K562 (cell line): ENCODE data around the gene RNF112. TPM values are rescaled to one million over a fixed set of nuclear protein-coding genes. Genes with fewer than 3 reads are reported as not detected.

Experiments used
- ATF3 ChIP-seq, 2 experiments: fragments of 450-650 bp in 1 of 2; sonication (generic) in 1 of 2; formaldehyde crosslinking in 1 of 2; IDR thresholded peaks in 1 of 2; conservative IDR thresholded peaks in 1 of 2; 2 replicates each; pipeline versions ENCODE4 v1.6.1 to v1.8.1; 2016 to 2023; ENCODE audit warnings: mild to moderate bottlenecking in 2 of 2, moderate library complexity in 2 of 2, inconsistent platforms in 1 of 2, missing genetic modification reagents in 1 of 2
- BRF2 ChIP-seq: IDR thresholded peaks from 3 replicates; pipeline ENCODE4 v1.6.1; 2011; ENCODE audit warnings: borderline replicate concordance, mild to moderate bottlenecking; ENCODE audit not compliant: insufficient read length, insufficient read depth
- COPS2 ChIP-seq: fragments of 450-650 bp; conservative IDR thresholded peaks from 2 replicates; pipeline ENCODE4 v1.6.1; 2016; ENCODE audit warnings: mild to moderate bottlenecking, moderate library complexity
- CREB5 ChIP-seq: fragments of 250-450 bp; sonication (Bioruptor Pico); IDR thresholded peaks from 2 replicates; pipeline ENCODE4 v1.5.0; 2020; ENCODE audit warnings: mild to moderate bottlenecking
- CSDE1 ChIP-seq, 2 experiments: fragments of 450-650 bp; IDR thresholded peaks; 2 replicates each; pipeline ENCODE4 v1.6.1; 2016; ENCODE audit warnings: mild to moderate bottlenecking in 1 of 2
- CTBP1 ChIP-seq: fragments of 450-650 bp; IDR thresholded peaks from 2 replicates; pipeline ENCODE4 v1.6.1; 2016; ENCODE audit warnings: borderline replicate concordance
- FOSL1 ChIP-seq: fragments of 200-800 bp; sonication (Bioruptor generic); conservative IDR thresholded peaks from 2 replicates; pipeline ENCODE4 v1.6.1; 2016; ENCODE audit warnings: missing genetic modification characterization, missing compliant biosample characterization
- HNRNPL ChIP-seq: fragments of 200-400 bp; formaldehyde crosslinking; IDR thresholded peaks from 2 replicates; pipeline ENCODE4 v1.6.1; 2017; ENCODE audit warnings: low read depth, mild to moderate bottlenecking, low read length
- KAT7 ChIP-seq: sonication (generic); formaldehyde crosslinking; IDR thresholded peaks from 2 replicates; pipeline ENCODE4 v1.8.0; 2022; ENCODE audit warnings: missing genetic modification reagents, mild to moderate bottlenecking, borderline replicate concordance
- NR4A1 ChIP-seq, 2 experiments: fragments of 250-450 bp in 1 of 2; fragments of 450-650 bp in 1 of 2; sonication (Bioruptor Pico) in 1 of 2; IDR thresholded peaks; 2 replicates each; pipeline versions ENCODE4 v1.4.0 to v1.6.1; 2016 to 2020; ENCODE audit warnings: mild to moderate bottlenecking in 2 of 2, missing compliant biosample characterization in 1 of 2, missing genetic modification characterization in 1 of 2, moderate library complexity in 1 of 2
- PHTF2 ChIP-seq: fragments of 250-450 bp; sonication (Bioruptor Pico); IDR thresholded peaks from 2 replicates; pipeline ENCODE4 v1.5.0; 2021; ENCODE audit warnings: mild to moderate bottlenecking
- PKNOX1 ChIP-seq: fragments of 450-650 bp; IDR thresholded peaks from 2 replicates; pipeline ENCODE4 v1.6.1; 2016
- RAD51 ChIP-seq: fragments of 450-650 bp; IDR thresholded peaks from 2 replicates; pipeline ENCODE4 v1.7.1; 2016; ENCODE audit warnings: low read depth, mild to moderate bottlenecking, borderline replicate concordance
- RBM34 ChIP-seq: fragments of 200-400 bp; formaldehyde crosslinking; IDR thresholded peaks from 2 replicates; pipeline ENCODE4 v1.6.1; 2018; ENCODE audit warnings: low read length, borderline replicate concordance; ENCODE audit not compliant: insufficient read depth
- SP1 ChIP-seq: sonication (generic); formaldehyde crosslinking; IDR thresholded peaks from 2 replicates; pipeline ENCODE4 v1.8.1; 2022; ENCODE audit warnings: mild to moderate bottlenecking, missing genetic modification reagents
- TCF7 ChIP-seq: sonication (generic); IDR thresholded peaks from 2 replicates; pipeline ENCODE4 v1.6.1; 2016; ENCODE audit warnings: antibody characterized with exemption, borderline replicate concordance
- TEAD1 ChIP-seq, 2 experiments: fragments of 450-650 bp in 1 of 2; sonication (generic) in 1 of 2; formaldehyde crosslinking; IDR thresholded peaks; 2 replicates each; pipeline versions ENCODE4 v1.4.0 to v1.8.0; 2020 to 2022; ENCODE audit warnings: mild to moderate bottlenecking in 2 of 2, missing genetic modification reagents in 1 of 2
- TGIF2 ChIP-seq: sonication (generic); formaldehyde crosslinking; IDR thresholded peaks from 2 replicates; pipeline ENCODE4 v1.8.1; 2022; ENCODE audit warnings: mild to moderate bottlenecking, missing genetic modification reagents, moderate library complexity
- ZNF134 ChIP-seq: fragments of 250-450 bp; sonication (Bioruptor Pico); conservative IDR thresholded peaks from 2 replicates; pipeline ENCODE4 v1.4.0; 2020
- ZNF277 ChIP-seq: fragments of 250-450 bp; sonication (Bioruptor Pico); IDR thresholded peaks from 2 replicates; pipeline ENCODE4 v1.8.0; 2022; ENCODE audit warnings: inconsistent platforms, mild to moderate bottlenecking, moderate library complexity, borderline replicate concordance
- ZNF586 ChIP-seq: fragments of 450-650 bp; formaldehyde crosslinking; conservative IDR thresholded peaks from 2 replicates; pipeline ENCODE4 v1.4.0; 2020; ENCODE audit warnings: mild to moderate bottlenecking, moderate library complexity
- ZNF717 ChIP-seq: fragments of 250-450 bp; sonication (Bioruptor Pico); IDR thresholded peaks from 2 replicates; pipeline ENCODE4 v1.5.0; 2021
- polyA plus RNA-seq, 8 experiments: library from polyadenylated mRNA; depleted of rRNA in 4 of 8; stranded (reverse) in 5 of 8; unstranded in 3 of 8; fragments of >200 nt; fragmentation: Nextera tagmentation in 2 of 8; fragmentation: Illumina TruSeq in 1 of 8; extraction: Ambion mirVana in 2 of 8; extraction: Trizol in 1 of 8; gene quantifications; 2 replicates each; pipeline versions ENCODE4 v1.2.1 to v1.2.3, GENCODE V29; 2011 to 2014; ENCODE audit warnings: inconsistent platforms in 1 of 8, missing spikeins in 1 of 8
- total RNA-seq, 7 experiments: library from RNA; depleted of rRNA in 6 of 7; stranded (reverse); fragments of >200 nt in 6 of 7; fragmentation: Illumina TruSeq in 2 of 7; extraction: Trizol in 2 of 7; gene quantifications; 2 replicates each; pipeline versions ENCODE4 v1.2.1 to v1.2.3, GENCODE V29; 2011 to 2021; ENCODE audit warnings: low replicate concordance in 1 of 7

RNF112 gene
- total and polyA plus RNA-seq, 9 of the 15 experiments (the other 6 are each of a cell fraction or from before 2014, with no cell fraction given) = 0.05 TPM; not detected in 8

GRCh38 chr17:19362277-19363113, 48.5 kb upstream of the RNF112 start, which contains the start of gene B9D1 (continued):
- TF ChIP-seq RAD51 (no peak; the same call in 1 of the 2 replicates), HNRNPL (no peak), PHTF2 (CRISPR knock-in tag) (no peak), ATF3 (IDR thresholded peaks at IDR 0.05) (peak; percentile 47), ATF3 (CRISPR knock-in tag; conservative IDR thresholded peaks at IDR 0.05) (no peak), ZNF277 (CRISPR knock-in tag) (no peak), TEAD1 (CRISPR knock-in tag; IDR thresholded peaks at IDR 0.05) (peak in 1 of 2 experiments; percentile 45; a peak in 1 of 4 replicates), CSDE1 (IDR thresholded peaks at IDR 0.05) (peak in 1 of 2 experiments; percentile 91; a peak in 2 of 4 replicates), SP1 (CRISPR knock-in tag) (peak; percentile 89), ZNF586 (CRISPR knock-in tag) (no peak), ZNF717 (CRISPR knock-in tag) (no peak), CTBP1 (peak; percentile 24; the same call in 1 of the 2 replicates), TCF7 (no peak), TGIF2 (no peak), COPS2 (no peak), ZNF134 (no peak), NR4A1 (CRISPR knock-in tag; IDR thresholded peaks at IDR 0.05) (no peak), NR4A1 (tag; IDR thresholded peaks at IDR 0.05) (no peak), RBM34 (no peak), FOSL1 (tag) (peak; percentile 46; the same call in 1 of the 2 replicates), CREB5 (no peak), KAT7 (no peak), BRF2 (no peak), PKNOX1 (no peak)
